ENCODE data around the gene AP2S1. TPM values are rescaled to one million over a fixed set of nuclear protein-coding genes. Genes with fewer than 3 reads are reported as not detected.
"Not testable (repeated sequence)": the region's sequence is repeated elsewhere in the genome, so short reads cannot be mapped to it uniquely, and the experiment has no call there.

The AP2S1 gene
- total RNA-seq, 1 donor from 2014 or later: 96.6 TPM

DNA sequence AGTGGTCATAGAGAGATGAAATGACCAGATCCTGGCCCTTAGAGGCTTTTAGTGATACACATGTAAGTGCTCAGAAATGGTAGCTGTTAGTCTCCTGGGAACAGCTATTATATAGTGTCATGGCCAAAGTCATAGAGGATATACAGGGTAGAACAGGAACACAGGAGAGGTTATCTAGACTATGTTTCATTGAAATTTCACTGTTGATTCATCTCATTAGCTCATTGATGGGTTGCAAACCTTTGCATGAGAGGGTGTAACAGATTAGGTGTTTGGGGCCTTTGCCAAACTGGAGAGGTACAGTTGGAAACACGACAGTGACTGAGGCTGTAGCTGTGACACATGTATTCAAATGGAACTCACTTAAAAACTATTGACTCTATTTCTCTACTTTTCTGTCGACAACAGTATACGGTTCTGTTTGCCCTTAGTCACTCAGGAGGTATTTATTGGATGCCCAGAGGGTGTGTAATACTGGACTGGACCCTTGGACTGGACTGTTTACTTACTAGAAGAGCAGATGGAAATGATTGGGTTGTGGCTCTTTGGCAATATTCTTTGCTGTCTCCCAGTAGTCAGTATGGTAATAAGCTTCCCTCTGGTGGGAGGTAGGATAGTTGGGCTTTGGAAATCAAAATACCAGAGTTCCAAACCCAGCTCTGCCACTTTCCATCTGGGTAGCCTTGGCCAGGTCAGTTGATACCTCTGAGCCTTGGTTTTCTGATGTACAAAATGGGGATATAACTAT is 40.0 kb upstream of the AP2S1 start:
- Histone ChIP-seq H3K36me3 (no peaks in the 10 kb centered on the region), H3K27me3 (no peaks in the 10 kb centered on the region), H3K4me3 (no peak overlapping the region), H3K4me1 (peaks cover 0 to 10% of the 10 kb centered on the region in 2 donors), H3K9me3 (no peaks in the 10 kb centered on the region), H3K27ac (peak overlapping the region in 1 of 2 donors; percentile 28)
- intact Hi-C loops (cut with DNase I): no loop called here
- TF ChIP-seq, protein P1, sequence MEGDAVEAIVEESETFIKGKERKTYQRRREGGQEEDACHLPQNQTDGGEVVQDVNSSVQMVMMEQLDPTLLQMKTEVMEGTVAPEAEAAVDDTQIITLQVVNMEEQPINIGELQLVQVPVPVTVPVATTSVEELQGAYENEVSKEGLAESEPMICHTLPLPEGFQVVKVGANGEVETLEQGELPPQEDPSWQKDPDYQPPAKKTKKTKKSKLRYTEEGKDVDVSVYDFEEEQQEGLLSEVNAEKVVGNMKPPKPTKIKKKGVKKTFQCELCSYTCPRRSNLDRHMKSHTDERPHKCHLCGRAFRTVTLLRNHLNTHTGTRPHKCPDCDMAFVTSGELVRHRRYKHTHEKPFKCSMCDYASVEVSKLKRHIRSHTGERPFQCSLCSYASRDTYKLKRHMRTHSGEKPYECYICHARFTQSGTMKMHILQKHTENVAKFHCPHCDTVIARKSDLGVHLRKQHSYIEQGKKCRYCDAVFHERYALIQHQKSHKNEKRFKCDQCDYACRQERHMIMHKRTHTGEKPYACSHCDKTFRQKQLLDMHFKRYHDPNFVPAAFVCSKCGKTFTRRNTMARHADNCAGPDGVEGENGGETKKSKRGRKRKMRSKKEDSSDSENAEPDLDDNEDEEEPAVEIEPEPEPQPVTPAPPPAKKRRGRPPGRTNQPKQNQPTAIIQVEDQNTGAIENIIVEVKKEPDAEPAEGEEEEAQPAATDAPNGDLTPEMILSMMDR (IDR thresholded peaks at IDR 0.05): no peak
- DNase-seq (ENCODE audit: low spot score in 2 of 2): no peak

- Histone ChIP-seq H3K27me3 (no peaks in the 10 kb centered on the region), H3K4me3 (no peak overlapping the region), H3K4me1 (peaks cover 0 to 9% of the 10 kb centered on the region in 2 donors), H3K27ac (no peak overlapping the region), H3K36me3 (no peaks in the 10 kb centered on the region), H3K9me3 (no peaks in the 10 kb centered on the region)
- intact Hi-C loops (cut with DNase I): no loop called here
- TF ChIP-seq, protein P1 (IDR thresholded peaks at IDR 0.05): no peak
- no peak for DNase-seq (ENCODE audit: low spot score in 2 of 2)
These were observed 36.7 kb upstream of the AP2S1 start for GRCh38 chr19:46887240-46887782.

- intact Hi-C loops (cut with DNase I): no loop called here
- Histone ChIP-seq H3K27me3 (no peaks in the 10 kb centered on the region), H3K27ac (no peak overlapping the region), H3K36me3 (no peaks in the 10 kb centered on the region), H3K4me3 (no peak overlapping the region), H3K9me3 (no peaks in the 10 kb centered on the region), H3K4me1 (peaks cover 0 to 9% of the 10 kb centered on the region in 2 donors)
- TF ChIP-seq, protein P1 (IDR thresholded peaks at IDR 0.05): no peak
- DNase-seq (ENCODE audit: low spot score in 2 of 2): no peak
These were observed 36.0 kb upstream of the AP2S1 start for GRCh38 chr19:46886546-46887239.

DNA sequence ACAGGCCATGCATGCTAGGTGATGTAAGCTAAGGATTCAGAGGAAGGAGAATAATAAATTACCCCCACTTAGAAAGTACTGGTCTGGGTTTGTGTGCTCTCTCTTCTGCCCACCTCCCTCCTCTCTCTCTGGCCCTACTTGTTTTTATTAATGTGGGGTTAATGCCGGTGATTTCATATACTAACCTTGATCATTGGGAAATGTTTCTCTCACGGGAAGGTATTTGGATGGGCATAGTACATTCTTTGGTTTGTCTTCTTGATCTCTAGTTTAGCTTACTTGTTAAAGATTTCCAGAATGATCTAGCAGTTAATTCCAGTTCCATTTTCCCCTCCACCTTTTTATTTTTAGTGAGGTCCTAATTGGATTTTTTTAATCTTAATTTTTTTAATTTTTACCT is 34.8 kb upstream of the AP2S1 start:
- H3K9me3 ChIP-seq: no peaks in the 10 kb centered on the region
- TF ChIP-seq, protein P1 (IDR thresholded peaks at IDR 0.05): no peak
- no peak overlapping the region for H3K27ac ChIP-seq
- intact Hi-C loops (cut with DNase I): no loop called here
- DNase-seq (ENCODE audit: low spot score in 2 of 2): no peak
- no peaks in the 10 kb centered on the region for H3K27me3 ChIP-seq
- peaks cover 0 to 4% of the 10 kb centered on the region in 2 donors for H3K4me1 ChIP-seq
- no peaks in the 10 kb centered on the region for H3K36me3 ChIP-seq
- H3K4me3 ChIP-seq: no peak overlapping the region

DNA sequence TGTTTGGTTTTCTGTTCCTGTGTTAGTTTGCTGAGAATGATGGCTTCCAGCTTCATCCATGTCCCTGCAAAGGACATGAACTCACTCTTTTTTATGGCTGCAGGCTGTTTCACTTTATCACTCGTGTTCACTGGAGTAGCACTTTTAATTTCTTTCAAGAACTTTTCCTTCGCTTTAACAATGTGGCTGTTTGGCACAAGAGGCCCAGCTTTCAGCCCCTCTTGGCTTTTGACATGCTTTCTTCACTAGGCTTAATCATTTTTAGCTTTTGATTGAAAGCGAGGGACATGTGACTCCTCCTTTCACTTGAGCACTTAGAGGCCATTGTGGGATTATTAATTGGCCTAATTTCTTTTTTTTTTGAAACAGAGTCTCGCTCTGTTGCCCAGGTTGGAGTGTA is 32.1 kb upstream of the AP2S1 start:
- H3K27ac ChIP-seq; DNase-seq (ENCODE audit: low spot score in 2 of 2); intact Hi-C loops (cut with DNase I); H3K27me3 ChIP-seq; H3K4me1 ChIP-seq; H3K4me3 ChIP-seq; H3K36me3 ChIP-seq; H3K9me3 ChIP-seq: not testable (repeated sequence)

GRCh38 chr19:46882034-46882433 is 31.4 kb upstream of the AP2S1 start:
- no peaks in the 10 kb centered on the region for H3K27me3 ChIP-seq
- peaks cover 0 to 9% of the 10 kb centered on the region in 2 donors for H3K4me1 ChIP-seq
- intact Hi-C loops (cut with DNase I): no loop called here
- DNase-seq (ENCODE audit: low spot score in 2 of 2): no peak
- TF ChIP-seq, protein P1 (IDR thresholded peaks at IDR 0.05): no peak
- H3K27ac ChIP-seq: no peak overlapping the region
- H3K36me3 ChIP-seq: no peaks in the 10 kb centered on the region
- H3K4me3 ChIP-seq: no peak overlapping the region
- no peaks in the 10 kb centered on the region for H3K9me3 ChIP-seq
